Fibroblast of skin of scalp (primary cell): ENCODE results near the gene CALHM5.

Experiments used
- DNase-seq: peaks from one replicate; pipeline ENCODE4 v3.0.0-alpha.2; 2013

CALHM5 gene

DNA sequence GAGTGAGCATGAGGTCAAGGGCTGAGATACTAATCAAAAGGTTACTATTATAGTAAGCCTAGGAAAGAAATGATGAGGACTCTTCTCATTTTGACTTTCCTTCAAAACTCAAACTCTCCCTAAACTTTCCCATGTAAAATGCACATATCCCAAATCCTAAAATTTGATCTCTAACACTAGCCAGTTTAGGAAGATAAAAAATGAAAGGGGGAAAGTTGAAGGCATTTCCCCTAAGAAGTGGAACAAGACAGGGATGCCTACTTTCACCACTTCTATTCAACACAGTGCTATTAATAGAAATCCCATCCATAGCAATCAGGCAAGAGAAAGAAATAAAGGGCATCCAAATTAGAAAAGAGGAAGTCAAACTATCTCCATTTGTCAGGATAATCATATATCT, 2.9 kb upstream of the CALHM5 start:
- no peak for DNase-seq

DNA sequence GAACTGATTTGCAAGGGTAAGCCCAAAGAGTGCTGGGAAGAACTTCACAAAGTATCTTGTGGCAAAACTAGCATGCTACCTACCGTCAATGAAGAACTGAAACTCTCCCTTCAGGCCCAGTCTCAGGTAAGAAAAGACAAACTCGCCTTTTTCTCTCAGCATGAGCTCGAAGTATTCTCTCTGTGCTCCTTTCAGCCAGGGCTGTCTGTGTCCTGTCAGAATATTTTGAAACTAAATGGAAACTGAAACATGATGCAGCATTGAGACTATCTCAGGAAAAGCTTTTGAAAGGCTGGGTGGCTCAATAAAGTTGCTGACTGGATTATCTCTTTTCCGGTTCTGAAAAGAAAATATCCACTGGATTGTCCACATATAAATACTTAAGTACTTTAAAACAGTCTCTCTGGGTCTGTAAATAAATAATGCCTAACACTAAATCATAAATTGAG, 696 bp downstream of the CALHM5 start:
- no peak for DNase-seq

GRCh38 chr6:116512734-116513133, 1.3 kb downstream of the CALHM5 start:
- DNase-seq = peak; percentile 12

- DNase-seq = no peak
Measured at GRCh38 chr6:116513224-116513875, 1.9 kb downstream of the CALHM5 start.

GRCh38 chr6:116514111-116514510, 2.7 kb downstream of the CALHM5 start:
- DNase-seq = no peak

- no peak for DNase-seq
Measured at GRCh38 chr6:116515141-116515540, 3.7 kb downstream of the CALHM5 start.

GRCh38 chr6:116518621-116519368, 7.4 kb downstream of the CALHM5 start:
- DNase-seq = no peak

DNA sequence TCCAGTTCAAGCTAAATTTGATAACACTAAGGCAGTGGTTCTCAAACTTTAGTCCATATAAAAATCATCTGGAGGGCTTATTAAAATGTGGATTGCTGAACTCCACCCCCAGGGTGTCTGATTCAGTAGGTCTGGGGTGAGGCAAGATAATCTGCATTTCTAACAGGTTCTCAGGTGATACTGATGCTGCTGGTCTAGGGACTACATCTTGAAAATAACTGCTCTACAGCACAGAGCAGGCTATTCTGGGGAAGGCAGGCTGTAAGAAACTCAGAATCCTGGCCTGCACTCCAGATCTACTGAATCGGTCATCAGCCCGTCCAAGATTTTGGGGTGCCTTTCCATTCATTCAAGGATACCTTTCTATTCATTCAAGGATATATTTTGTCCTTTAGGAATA, 11.5 kb downstream of the CALHM5 start:
- DNase-seq = no peak

- DNase-seq = no peak
Measured at GRCh38 chr6:116524236-116524635, 12.8 kb downstream of the CALHM5 start.

DNA sequence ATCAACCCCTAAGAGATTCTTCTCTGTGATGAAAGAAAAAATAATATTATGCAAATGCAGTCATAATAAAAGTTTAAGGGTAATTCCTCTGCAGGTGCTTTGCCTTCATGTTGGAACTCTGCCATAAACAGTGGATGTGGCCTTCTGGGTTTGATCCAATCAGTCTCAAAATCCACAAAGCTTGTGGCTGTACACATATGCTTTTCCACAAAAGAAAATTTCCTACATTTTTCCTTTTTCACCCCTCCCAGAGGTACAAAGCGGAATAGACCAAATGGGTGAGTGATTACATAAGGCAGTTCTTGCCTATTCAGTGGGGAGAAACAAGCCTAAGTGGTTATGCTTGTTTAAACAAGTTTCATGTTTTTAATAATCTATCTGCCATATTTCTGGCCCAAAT, 16.7 kb downstream of the CALHM5 start:
- no peak for DNase-seq

GRCh38 chr6:116528780-116529179, 17.3 kb downstream of the CALHM5 start:
- no peak for DNase-seq

- DNase-seq = no peak
Measured at GRCh38 chr6:116529466-116530290, 18.2 kb downstream of the CALHM5 start.

DNA sequence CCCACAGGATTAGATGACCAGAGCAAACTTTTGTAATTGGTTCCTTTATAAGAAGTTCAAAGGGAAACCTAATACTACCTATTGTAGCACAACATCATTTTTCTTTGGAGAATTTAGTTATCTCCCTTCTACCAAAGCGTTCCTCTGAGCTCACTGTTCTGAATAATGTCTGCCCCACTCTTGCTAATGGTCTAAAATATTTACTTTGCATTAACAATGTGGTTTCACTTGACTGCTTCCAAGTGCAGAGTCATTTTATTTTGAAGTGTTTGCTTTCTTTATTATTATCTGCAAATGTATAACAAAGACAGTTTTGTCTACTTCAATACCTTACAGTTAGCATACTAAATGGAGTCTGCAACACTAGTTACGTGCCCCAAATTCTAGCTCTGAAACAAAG, 19.0 kb downstream of the CALHM5 start:
- DNase-seq = no peak

- DNase-seq = peak; percentile 69
Measured at GRCh38 chr6:116531675-116532570, 20.5 kb downstream of the CALHM5 start.

DNA sequence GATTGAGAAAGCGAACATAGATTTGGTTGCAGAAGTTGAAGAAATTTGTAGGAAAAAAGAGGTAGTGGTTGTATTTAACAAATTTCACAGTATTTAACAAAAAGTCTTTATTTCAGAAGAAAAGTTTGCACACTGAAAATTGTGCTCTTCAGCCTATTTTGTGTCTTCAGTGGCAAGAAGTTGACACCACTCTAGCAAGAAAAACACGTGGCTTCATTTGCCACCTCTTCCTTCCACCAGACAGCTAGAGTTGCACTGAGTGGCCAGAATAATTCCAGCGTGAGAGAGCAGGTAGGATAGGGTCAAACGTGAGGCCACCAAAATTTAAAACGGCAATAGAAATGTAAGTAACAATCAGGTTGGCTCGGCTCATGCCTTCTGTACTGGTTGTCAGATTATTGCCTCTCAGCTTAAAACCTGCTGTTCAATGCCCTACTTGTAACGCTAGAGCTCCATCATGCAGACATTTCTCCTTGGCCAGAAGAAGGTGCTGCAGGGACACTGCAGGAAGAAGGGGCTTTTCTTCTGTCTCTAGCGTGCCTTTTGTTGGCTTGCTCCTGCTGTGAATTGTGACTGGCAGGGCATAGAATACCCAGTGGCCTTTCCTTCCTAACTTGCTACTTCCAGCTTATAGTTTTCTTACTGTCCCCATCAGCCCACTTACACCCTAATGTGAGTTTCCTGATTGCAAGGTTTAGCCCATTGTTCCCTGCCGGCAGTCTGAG, 22.0 kb downstream of the CALHM5 start:
- DNase-seq = no peak

- no peak for DNase-seq
Measured at GRCh38 chr6:116535109-116535508, 23.7 kb downstream of the CALHM5 start.

DNA sequence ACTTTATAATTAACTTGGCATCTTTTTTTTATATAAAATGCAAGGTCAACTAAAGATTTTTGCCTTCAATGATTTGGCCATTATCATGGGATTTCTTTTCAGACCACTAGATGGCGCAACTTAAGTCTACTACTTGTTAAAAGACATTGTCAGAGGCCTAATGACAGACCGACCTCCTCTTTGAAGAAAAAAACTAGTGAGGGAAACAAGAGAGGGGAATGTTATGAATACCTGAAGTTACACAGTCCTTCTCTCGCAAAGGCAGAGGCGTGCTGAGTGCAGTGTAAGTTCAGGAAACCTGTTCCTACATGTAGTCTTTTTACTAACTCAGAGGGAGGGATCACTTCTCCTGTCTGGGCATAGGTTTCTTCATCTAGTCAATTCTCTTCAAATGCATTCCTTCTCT, 24.8 kb downstream of the CALHM5 start:
- peak; percentile 71 for DNase-seq

DNA sequence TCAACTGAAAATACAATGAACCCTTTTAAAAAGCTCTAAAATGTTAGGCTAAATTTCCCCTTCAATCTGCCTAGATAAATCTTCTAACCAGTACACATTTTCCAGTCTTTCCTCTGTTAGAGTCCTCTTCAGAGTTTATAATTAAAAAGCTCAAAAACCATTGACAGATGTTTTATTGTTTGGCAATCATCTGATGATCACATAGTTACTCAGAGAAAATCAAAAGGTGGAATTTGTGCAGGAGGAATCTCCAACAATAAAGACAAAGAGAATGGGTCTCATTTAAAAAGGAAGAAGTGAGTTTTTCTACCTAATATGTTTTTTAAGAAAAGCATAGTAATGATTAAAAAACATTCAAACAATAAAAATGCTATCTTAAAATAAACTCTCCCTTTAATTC, 31.0 kb downstream of the CALHM5 start:
- no peak for DNase-seq

- no peak for DNase-seq
Measured at GRCh38 chr6:116543149-116543548, 31.7 kb downstream of the CALHM5 start.

GRCh38 chr6:116545651-116546050, 34.2 kb downstream of the CALHM5 start, which contains the start of gene TRAPPC3L:
TRAPPC3L (minus strand) TSS chr6:116545684; CDS start chr6:116545514, 170 bp downstream.
- DNase-seq = no peak

GRCh38 chr6:116547358-116547757, 35.9 kb downstream of the CALHM5 start:
- DNase-seq = no peak
